ENCODE data around the gene GSS.

The GSS gene

DNA sequence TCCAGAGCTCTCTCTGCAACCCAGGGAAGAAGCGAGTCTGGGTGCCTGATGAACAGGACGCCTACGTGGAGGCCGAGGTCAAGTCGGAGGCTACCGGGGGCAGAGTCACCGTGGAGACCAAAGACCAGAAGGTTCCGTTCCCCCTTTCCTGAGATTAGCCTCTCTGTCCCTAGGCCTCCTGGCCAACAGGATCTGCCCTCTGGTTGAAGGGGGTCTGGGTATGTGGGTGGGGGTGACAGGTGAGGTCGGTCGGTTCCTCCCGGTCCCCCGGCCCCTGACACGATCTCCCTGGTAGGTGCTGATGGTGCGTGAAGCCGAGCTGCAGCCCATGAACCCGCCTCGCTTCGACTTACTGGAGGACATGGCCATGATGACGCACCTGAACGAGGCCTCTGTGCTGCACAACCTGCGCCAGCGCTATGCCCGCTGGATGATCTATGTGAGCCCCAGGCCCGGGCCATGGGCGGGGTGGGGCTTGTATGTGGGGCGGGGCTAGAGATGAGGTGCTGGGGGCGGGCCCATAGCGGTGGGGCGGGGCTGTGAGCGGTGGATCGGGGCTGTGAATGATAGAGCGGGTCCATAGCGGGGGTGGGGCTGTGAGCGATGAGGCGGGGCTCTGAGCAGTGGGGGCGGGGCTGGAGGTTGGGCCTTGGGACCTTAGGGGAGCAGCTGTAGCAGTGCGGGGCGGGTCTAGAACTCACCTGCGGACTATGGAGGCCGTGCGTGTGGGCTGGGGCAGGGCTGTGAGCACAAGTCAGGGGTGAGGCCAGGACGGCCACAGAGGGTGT lies 24.0 kb upstream of the GSS start:
- DNase-seq (ENCODE audit: insufficient read length, low spot score) (no peak), FAIRE-seq (no peak)

- FAIRE-seq (no peak), DNase-seq (ENCODE audit: insufficient read length, low spot score) (no peak)
Measured at GRCh38 chr20:34978092-34978744, 22.6 kb upstream of the GSS start.

GRCh38 chr20:34977365-34978091 lies 21.9 kb upstream of the GSS start:
- FAIRE-seq (peak; percentile 13), DNase-seq (ENCODE audit: insufficient read length, low spot score) (no peak)

- no peak for DNase-seq (ENCODE audit: insufficient read length, low spot score)
- no peak for FAIRE-seq
Measured at GRCh38 chr20:34976286-34976685, 20.7 kb upstream of the GSS start.

DNA sequence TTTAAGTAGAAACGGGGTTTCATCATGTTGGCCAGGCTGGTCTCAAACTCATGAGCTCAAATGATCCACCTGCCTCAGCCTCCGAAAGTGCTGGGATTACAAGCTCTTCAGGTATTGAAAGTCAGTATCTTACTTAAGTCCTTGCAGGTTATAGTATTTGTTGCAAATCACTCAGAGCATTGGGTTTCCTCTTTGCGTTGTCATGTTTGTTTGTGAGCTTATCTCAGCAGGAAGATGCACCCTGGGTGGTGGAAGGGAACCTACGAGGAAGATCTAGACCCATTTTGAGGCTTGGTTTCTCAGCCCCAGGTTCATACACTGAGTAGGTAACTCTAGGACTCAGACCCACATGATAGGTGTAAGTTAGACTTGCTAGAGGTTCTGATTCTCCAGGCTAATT lies 18.6 kb upstream of the GSS start:
- FAIRE-seq (no peak), DNase-seq (ENCODE audit: insufficient read length, low spot score) (no peak)

DNA sequence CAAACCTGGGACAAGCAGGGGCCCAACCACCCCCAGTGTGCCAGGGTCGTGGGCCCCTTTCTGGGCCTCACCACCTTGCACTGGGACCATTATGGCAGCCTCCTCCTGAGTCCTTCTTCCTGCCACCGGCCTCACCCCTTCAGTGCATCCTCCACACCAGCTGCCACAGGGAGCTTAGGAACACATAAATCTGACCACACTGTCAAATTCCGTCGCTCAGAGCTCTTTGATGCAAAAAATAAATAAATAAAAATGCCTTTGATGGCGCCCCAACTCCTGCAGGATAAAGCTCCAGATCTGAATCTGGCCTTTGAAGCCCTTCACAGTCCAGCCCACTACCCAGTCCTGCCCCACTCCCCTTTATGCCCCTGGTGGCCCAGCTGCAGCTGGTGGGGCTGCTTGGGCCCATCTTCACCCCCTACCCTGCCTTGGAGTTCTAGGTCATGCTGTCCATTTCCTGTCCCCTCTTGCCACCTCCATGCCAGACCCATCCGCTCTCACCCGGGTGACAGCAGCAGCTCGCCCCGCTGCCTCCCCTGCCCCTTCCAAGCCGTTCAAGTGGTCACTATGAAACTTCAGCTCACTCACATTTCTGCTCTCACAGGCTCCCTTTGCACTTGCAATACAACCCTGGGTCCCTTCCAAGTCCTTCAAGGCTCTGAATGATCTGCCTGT lies 16.1 kb upstream of the GSS start:
- FAIRE-seq (no peak), DNase-seq (ENCODE audit: insufficient read length, low spot score) (no peak)

DNA sequence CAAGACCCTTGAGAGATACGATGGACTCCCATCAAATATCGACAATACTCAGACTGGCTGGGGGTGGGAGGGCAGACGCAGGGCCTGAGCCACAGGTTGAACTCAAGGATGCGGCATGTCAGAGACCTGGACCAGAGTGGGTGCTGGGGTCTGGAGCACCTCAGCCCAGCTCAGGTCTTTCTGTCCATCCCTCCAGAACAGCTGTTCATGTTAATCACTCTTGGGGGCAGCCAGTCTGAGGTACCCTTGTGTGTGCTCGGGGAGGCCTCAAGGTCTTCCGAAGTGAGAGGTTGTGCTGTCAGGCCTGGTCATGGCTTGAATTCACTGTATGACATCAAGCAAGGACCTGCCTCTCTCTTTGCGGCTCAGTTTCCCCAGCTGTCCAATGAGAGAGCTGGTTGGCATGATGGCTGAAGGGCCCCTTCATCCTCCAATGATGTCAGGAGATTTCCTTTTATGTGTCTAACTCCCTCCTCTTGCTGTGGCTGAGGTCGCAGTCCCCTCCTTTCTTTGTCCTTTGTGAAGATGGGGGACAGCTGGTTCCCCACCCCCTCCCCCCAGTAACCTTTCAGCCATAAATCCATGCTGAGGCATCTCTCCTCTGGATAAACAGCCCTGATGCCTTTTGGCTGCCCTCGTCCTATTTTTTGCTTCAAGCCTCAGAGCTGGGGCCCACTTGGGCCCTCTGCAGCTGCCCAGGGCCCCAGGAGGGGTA lies 15.4 kb upstream of the GSS start:
- no peak for DNase-seq (ENCODE audit: insufficient read length, low spot score)
- no peak for FAIRE-seq

DNA sequence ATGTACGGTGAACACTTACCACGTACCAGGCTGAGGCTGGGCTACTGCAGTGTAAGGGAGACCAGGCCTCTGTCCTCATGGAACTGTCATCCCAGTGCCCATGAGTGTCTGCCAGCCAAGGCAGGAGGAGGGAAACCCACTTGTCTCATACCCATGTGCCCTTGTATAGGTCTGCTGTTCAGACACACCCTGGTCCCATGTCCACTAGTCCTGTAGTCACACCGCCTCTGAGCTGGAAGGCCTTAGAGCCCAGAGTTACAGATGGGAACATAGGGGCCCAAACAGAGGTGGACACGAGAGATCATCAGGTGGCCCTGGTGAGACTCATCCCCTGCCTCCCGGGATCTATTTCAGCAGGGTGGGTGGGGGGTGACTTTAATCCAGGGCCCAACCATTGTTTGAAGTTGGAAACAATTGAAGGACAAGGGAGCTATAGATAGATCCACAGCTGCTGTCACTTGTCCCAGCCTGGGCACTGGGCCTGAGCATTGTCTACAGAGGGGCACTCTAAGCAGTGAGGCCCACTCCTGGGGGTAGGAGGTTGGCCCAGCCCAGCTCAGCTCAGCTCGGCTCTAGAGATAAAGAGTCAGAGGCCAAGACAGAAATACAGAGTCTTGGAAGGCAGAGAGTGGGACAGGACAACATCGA lies 14.7 kb upstream of the GSS start:
- DNase-seq (ENCODE audit: insufficient read length, low spot score) (no peak), FAIRE-seq (no peak)

GRCh38 chr20:34968042-34968775 lies 12.6 kb upstream of the GSS start:
- no peak for FAIRE-seq
- DNase-seq (ENCODE audit: insufficient read length, low spot score) = no peak

- no peak for DNase-seq (ENCODE audit: insufficient read length, low spot score)
- FAIRE-seq = no peak
Measured at GRCh38 chr20:34967421-34967820, 11.8 kb upstream of the GSS start.

GRCh38 chr20:34965051-34965450 lies 9.4 kb upstream of the GSS start:
- DNase-seq (ENCODE audit: insufficient read length, low spot score) (no peak), FAIRE-seq (no peak)

DNA sequence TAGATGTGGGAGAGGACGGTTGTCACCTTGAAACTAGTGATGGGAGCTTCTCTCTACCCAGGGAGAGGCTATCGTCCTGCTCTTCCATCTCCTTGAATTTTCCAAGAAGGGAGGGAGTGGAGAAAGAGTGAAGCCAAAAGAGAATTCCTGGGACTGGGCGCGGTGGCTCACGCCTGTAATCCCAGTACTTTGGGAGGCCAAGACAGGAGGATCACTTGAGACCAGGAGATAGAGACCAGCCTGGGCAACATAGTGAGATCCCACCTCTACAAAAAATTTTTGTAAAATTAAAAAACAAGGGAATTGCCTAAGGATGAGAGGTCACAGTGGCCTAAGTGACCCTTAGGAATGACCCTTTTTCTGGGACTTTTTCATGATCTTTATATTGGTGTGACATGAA lies 8.9 kb upstream of the GSS start:
- DNase-seq (ENCODE audit: insufficient read length, low spot score) = no peak
- no peak for FAIRE-seq

DNA sequence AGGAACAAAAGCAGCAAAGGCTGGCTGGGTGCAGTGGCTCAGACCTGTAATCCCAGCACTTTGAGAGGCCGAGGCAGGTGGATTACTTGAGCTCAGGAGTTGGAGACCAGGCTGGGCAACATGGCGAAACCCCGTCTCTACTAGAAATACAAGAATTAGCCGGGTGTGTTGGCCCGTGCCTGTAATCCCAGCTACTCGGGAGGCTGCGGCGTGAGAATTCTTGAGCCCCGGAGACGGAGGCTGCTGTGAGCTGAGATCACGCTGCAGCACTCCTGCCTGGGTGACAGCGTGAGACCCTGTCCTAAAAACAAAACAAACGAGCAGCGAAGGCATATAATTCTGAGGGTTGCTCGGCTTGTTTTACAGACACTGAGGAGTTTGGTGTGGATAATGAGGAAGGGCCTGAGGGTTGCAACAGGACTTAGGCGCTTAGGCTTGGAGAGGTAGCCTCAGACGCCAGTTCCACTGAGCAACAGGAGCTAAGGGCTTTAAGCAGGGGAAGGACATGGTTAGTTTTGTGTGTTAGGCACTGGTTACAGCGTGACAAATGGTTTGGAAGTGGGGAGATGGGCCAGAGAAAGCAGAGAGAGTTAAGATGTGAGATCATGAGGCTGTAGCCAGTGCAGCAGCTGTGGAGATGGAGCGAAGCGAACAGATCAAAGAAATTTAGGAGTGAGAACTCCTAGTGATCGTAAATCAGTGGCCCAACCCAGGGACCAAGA lies 1.3 kb upstream of the GSS start:
- DNase-seq (ENCODE audit: insufficient read length, low spot score) (no peak), FAIRE-seq (no peak)

- DNase-seq (ENCODE audit: insufficient read length, low spot score) (no peak), FAIRE-seq (no peak)
Measured at GRCh38 chr20:34956041-34956458, 444 bp upstream of the GSS start.

DNA sequence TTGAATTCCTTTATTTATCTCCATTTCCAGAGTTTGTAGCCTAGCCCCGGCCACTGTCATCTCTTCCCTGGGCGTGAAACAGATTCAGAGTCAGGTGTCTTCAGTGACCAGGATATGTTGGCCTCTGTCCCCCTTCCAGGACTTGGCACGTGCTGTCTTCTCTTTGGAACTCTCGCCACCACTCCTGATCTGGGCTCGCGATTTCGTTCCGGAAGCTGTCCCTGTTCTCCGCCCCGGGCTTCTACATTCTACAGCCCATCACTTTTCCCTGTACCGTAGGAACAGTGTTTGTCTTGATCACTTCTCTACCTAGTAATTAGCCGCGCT lies 739 bp downstream of the GSS start:
- DNase-seq (ENCODE audit: insufficient read length, low spot score) (no peak), FAIRE-seq (no peak)

- FAIRE-seq = no peak
Measured at GRCh38 chr20:34953960-34954359, 1.6 kb downstream of the GSS start.

DNA sequence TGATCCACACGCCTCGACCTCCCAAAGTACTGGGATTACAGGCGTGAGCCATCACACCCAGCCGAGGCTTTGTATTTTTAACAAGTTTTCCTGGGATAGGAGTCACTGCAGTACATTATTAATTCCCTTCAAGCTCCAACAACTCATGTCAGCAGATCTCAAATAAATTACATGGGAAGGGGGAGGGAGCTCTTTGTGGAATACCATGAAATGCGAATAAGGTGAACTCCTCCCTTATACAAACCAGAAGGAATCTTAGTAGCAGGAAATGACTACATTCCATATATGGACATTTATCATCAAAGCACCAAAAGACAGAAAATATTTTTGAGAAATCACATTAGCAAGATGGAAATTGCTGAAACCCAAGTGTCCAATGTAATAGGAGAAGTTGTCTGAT lies 2.9 kb downstream of the GSS start:
- no peak for DNase-seq (ENCODE audit: insufficient read length, low spot score)
- no peak for FAIRE-seq

More at GRCh38 chr20:34953960-34954359, 1.6 kb downstream of the GSS start:
- no peak for DNase-seq (ENCODE audit: insufficient read length, low spot score)

- FAIRE-seq = no peak
- no peak for DNase-seq (ENCODE audit: insufficient read length, low spot score)
Measured at GRCh38 chr20:34951652-34952051, 4.0 kb downstream of the GSS start.

DNA sequence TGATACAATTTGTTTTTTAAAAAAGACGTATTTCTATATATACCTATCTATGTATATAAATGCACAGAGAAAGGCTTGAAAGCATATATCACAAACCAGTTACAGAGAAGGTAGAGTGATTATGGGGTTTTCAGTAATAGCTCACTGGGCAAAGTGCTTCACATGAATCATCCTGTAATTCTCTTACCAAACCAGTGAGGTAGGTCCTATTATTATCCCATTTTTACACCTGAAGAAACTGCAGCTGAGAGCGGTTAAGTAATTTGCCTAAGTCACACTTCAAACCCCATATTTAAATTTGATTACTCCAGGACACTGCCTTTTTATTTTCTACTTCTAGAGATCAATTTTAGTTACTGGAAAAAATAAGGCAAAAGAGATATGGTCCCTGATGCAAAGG lies 4.4 kb downstream of the GSS start:
- FAIRE-seq (no peak), DNase-seq (ENCODE audit: insufficient read length, low spot score) (no peak)
